ENCODE data around the gene PDZD4. TPM values are rescaled to one million over a fixed set of nuclear protein-coding genes. Genes with fewer than 3 reads are reported as not detected.

Gene PDZD4
- total RNA-seq, 1 donor from 2014 or later = 1.8 TPM

DNA sequence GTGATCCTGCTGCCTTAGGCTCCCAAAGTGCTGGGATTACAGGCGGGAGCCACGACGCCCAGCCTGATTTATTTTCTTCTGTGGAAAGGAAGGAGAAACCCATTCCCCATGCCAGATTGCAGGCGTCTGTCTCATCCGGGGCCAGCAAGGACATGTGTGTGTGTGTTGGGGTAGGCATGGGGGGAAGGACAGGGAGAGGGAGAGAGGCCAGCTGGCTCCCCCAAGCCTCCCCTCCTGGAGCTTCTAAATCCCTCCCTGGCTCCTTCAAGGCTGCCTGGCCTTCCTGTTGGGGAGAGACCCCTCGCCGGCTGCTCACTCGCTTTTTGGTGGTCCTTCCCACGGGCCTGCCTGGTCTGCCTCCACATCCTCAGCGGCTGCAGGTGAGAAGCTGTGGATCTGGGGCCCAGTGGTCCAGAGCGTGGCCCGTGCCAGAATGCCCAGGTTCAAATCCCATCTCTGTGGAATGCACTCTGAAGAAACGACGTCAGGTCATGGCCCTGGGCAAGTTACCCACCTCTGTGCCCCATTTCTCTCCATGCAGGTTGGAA lies 67.6 kb downstream of the PDZD4 start:
- H3K27me3 ChIP-seq (ENCODE audit: control insufficient read depth, insufficient read depth, low read length) = no peaks in the 10 kb centered on the region
- DNase-seq (ENCODE audit: low read depth) = no peak
- TF ChIP-seq, protein P1, sequence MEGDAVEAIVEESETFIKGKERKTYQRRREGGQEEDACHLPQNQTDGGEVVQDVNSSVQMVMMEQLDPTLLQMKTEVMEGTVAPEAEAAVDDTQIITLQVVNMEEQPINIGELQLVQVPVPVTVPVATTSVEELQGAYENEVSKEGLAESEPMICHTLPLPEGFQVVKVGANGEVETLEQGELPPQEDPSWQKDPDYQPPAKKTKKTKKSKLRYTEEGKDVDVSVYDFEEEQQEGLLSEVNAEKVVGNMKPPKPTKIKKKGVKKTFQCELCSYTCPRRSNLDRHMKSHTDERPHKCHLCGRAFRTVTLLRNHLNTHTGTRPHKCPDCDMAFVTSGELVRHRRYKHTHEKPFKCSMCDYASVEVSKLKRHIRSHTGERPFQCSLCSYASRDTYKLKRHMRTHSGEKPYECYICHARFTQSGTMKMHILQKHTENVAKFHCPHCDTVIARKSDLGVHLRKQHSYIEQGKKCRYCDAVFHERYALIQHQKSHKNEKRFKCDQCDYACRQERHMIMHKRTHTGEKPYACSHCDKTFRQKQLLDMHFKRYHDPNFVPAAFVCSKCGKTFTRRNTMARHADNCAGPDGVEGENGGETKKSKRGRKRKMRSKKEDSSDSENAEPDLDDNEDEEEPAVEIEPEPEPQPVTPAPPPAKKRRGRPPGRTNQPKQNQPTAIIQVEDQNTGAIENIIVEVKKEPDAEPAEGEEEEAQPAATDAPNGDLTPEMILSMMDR (IDR thresholded peaks at IDR 0.05; ENCODE audit: insufficient read depth, low read length, poor library complexity, severe bottlenecking) = no peak
- H3K36me3 ChIP-seq (ENCODE audit: control insufficient read depth, insufficient read depth, low read length) = no peaks in the 10 kb centered on the region
- H3K4me3 ChIP-seq (ENCODE audit: low read depth, low read length) = no peak overlapping the region

DNA sequence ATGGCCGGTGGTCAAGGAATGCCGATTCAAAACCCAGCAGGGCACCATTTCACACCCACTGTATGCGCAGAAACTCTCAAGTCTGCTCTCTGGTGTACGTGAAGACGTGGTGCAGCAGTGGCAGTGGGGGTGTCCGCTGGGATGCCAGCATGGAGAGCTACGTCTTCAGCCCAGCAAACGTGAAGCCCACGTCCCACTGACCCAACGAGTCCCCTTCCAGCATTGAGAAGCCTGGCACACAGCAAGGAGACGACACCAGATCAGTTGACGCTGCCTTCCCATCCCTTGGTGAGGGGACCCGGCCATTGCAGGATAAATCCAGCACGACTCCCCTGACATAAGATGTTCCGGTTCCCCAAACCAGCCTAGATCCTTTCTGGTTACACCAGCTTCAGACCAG lies 68.5 kb downstream of the PDZD4 start:
- DNase-seq (ENCODE audit: low read depth) = no peak
- Histone ChIP-seq H3K4me3 (ENCODE audit: low read depth, low read length) (no peak overlapping the region), H3K36me3 (ENCODE audit: control insufficient read depth, insufficient read depth, low read length) (no peaks in the 10 kb centered on the region), H3K27me3 (ENCODE audit: control insufficient read depth, insufficient read depth, low read length) (no peaks in the 10 kb centered on the region)
- TF ChIP-seq, protein P1 (IDR thresholded peaks at IDR 0.05; ENCODE audit: insufficient read depth, low read length, poor library complexity, severe bottlenecking) = no peak

DNA sequence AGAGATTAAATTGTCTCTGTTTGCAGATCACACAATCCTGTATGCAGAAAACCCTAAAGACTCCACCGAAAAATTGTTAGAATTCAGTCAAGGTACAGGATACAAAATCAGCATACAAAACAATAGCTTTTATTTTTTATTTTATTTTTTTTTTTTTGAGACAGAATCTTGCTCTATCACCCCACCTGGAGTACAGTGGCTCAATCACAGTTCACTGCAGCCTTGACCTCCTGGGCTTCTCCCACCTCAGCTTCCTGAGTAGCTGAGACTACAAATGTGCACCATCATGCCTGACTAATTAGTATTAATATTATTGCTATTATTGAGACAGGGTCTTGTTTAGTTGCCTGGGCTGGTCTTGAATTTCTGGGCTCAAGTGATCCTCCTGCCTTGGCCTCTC lies 75.2 kb downstream of the PDZD4 start:
- Histone ChIP-seq H3K4me3 (ENCODE audit: low read depth, low read length) (no peak overlapping the region), H3K36me3 (ENCODE audit: control insufficient read depth, insufficient read depth, low read length) (no peaks in the 10 kb centered on the region), H3K27me3 (ENCODE audit: control insufficient read depth, insufficient read depth, low read length) (peaks cover 2% of the 10 kb centered on the region)
- TF ChIP-seq, protein P1 (IDR thresholded peaks at IDR 0.05; ENCODE audit: insufficient read depth, low read length, poor library complexity, severe bottlenecking) = no peak
- DNase-seq (ENCODE audit: low read depth) = no peak

Other genes starting within 250 kb of the PDZD4 start
- gene CCNQ, start 231.4 kb downstream of the PDZD4 start, total RNA-seq = 29.3 and 36.6 TPM in 2 replicates
- gene DUSP9, start 183.3 kb downstream of the PDZD4 start, total RNA-seq = 3.2 and 4.1 TPM in 2 replicates
- gene PNCK, start 156.7 kb downstream of the PDZD4 start, total RNA-seq = 0.34 and 1.6 TPM in 2 replicates
- gene SLC6A8, start 142.6 kb downstream of the PDZD4 start, total RNA-seq = 35.0 and 36.0 TPM in 2 replicates
- 148 and 179 TPM in 2 replicates for gene BCAP31, start 106.2 kb downstream of the PDZD4 start, total RNA-seq
- 14.2 and 15.3 TPM in 2 replicates for gene ABCD1, start 105.7 kb downstream of the PDZD4 start, total RNA-seq
- gene PLXNB3, start 66.3 kb downstream of the PDZD4 start, total RNA-seq = 3.6 and 9.1 TPM in 2 replicates
- gene SRPK3, start 49.5 kb downstream of the PDZD4 start, total RNA-seq = 0.08 and 0.27 TPM in 2 replicates
- 80.6 and 84.0 TPM in 2 replicates for gene IDH3G, start 36.2 kb downstream of the PDZD4 start, total RNA-seq
- 300 and 319 TPM in 2 replicates for gene SSR4, start 35.9 kb downstream of the PDZD4 start, total RNA-seq
- gene L1CAM, start 55.6 kb upstream of the PDZD4 start, total RNA-seq = 122 and 138 TPM in 2 replicates
- 0.08 and 0.21 TPM in 2 replicates for gene AVPR2, start 74.1 kb upstream of the PDZD4 start, total RNA-seq
- 12.7 and 14.0 TPM in 2 replicates for gene ARHGAP4, start 95.7 kb upstream of the PDZD4 start, total RNA-seq
- gene NAA10, start 104.5 kb upstream of the PDZD4 start, total RNA-seq = 139 and 141 TPM in 2 replicates
- gene RENBP, start 114.1 kb upstream of the PDZD4 start, total RNA-seq = 22.9 and 38.7 TPM in 2 replicates
- 56.2 and 72.2 TPM in 2 replicates for gene HCFC1, start 141.3 kb upstream of the PDZD4 start, total RNA-seq
- gene TMEM187, start 142.2 kb upstream of the PDZD4 start, total RNA-seq = 6.7 and 11.9 TPM in 2 replicates
- gene IRAK1, start 189.4 kb upstream of the PDZD4 start, total RNA-seq = 193 and 225 TPM in 2 replicates

Measured in kidney epithelial cell (primary cell).